Measurements from ENCODE around the gene UPK1B. TPM values are rescaled to one million over a fixed set of nuclear protein-coding genes. Genes with fewer than 3 reads are reported as not detected.

The UPK1B gene
- total and polyA plus RNA-seq, 3 donors from 2014 or later: 0.50 to 2.2 (median 0.79) TPM

DNA sequence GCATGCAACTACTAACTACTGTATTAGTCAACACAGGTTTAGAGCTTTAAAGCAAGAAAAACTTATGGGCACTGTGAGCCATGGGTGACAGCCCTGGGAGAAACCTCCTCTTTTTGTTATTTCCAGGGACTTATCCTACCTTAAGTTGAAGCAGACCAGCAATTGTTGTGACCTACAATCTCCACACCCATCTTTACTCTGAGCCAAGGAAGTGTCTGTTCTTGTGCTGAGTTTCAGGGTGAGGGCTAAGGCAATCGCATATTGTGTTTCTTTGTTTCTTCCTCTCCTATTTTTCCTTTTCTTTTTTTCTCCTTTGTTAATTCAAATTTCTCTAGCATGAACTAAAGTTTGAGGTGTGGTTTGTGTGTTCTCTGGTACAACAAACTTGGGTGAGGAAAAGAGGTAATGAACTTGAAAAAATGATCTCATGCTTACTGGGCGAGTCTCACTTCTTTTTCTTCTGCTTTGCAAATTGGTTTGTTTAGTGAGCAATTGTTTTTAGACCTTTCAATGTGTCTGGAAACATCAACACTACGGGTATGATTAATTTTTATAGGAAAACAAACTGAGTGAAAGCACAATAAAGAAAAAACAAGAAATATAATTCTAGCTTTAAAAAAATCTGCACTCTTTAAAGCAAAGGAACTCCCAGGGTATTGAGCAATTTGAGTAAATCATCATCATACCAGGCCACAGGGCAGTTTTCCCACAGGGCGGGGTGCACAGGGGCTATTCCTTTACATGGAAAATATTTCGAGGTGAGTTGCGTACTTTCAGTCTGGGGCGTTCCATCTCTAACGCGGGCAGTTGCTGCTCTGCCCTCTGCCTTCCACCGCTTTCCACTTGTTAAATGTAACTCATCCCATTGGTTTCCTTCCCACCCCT lies 2.7 kb downstream of the UPK1B start:
- no peaks in the 10 kb centered on the region for H3K27me3 ChIP-seq
- no peak overlapping the region for H3K4me3 ChIP-seq
- H3K9me3 ChIP-seq: no peaks in the 10 kb centered on the region
- no peaks in the 10 kb centered on the region for H3K4me1 ChIP-seq
- no peak for DNase-seq
- H3K27ac ChIP-seq: no peak overlapping the region
- intact Hi-C loops (cut with DNase I; ENCODE audit: low total_unique reads): no loop called here
- WGBS, 2 donors: 87 to 88% methylated on average over 10 of the region's 10 CpGs
- H3K36me3 ChIP-seq (ENCODE audit: low read depth, missing control alignments): no peaks in the 10 kb centered on the region
- no peak for TF ChIP-seq POLR2A (IDR thresholded peaks at IDR 0.05)
- TF ChIP-seq, protein P1, sequence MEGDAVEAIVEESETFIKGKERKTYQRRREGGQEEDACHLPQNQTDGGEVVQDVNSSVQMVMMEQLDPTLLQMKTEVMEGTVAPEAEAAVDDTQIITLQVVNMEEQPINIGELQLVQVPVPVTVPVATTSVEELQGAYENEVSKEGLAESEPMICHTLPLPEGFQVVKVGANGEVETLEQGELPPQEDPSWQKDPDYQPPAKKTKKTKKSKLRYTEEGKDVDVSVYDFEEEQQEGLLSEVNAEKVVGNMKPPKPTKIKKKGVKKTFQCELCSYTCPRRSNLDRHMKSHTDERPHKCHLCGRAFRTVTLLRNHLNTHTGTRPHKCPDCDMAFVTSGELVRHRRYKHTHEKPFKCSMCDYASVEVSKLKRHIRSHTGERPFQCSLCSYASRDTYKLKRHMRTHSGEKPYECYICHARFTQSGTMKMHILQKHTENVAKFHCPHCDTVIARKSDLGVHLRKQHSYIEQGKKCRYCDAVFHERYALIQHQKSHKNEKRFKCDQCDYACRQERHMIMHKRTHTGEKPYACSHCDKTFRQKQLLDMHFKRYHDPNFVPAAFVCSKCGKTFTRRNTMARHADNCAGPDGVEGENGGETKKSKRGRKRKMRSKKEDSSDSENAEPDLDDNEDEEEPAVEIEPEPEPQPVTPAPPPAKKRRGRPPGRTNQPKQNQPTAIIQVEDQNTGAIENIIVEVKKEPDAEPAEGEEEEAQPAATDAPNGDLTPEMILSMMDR (IDR thresholded peaks at IDR 0.05): no peak

DNA sequence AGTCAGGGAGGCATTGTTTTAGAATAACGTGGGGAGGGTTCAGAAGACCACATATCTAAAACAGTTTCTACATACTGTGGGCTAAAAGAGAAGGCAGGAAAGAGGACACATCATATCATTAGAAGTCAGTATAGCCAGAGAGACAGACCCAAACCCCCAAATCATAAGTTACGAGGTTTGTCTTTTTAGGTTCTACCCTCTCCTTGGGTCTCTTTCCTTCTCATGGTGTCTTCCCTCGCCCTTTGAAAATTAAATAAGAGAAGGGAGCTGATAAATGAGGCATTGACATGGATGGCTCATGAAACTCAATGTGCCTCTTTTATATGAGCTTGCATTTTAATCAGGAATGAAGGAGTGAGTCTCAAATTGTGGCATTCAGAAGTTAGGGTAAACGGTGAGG lies 3.4 kb downstream of the UPK1B start:
- no peaks in the 10 kb centered on the region for H3K9me3 ChIP-seq
- no peaks in the 10 kb centered on the region for H3K27me3 ChIP-seq
- TF ChIP-seq, protein P1 (IDR thresholded peaks at IDR 0.05): no peak
- TF ChIP-seq POLR2A (IDR thresholded peaks at IDR 0.05): no peak
- WGBS, 2 donors: 81 to 82% methylated on average over 4 of the region's 4 CpGs
- H3K27ac ChIP-seq: no peak overlapping the region
- intact Hi-C loops (cut with DNase I; ENCODE audit: low total_unique reads): no loop called here
- DNase-seq: no peak
- H3K4me1 ChIP-seq: no peaks in the 10 kb centered on the region
- no peak overlapping the region for H3K4me3 ChIP-seq
- no peaks in the 10 kb centered on the region for H3K36me3 ChIP-seq (ENCODE audit: low read depth, missing control alignments)

DNA sequence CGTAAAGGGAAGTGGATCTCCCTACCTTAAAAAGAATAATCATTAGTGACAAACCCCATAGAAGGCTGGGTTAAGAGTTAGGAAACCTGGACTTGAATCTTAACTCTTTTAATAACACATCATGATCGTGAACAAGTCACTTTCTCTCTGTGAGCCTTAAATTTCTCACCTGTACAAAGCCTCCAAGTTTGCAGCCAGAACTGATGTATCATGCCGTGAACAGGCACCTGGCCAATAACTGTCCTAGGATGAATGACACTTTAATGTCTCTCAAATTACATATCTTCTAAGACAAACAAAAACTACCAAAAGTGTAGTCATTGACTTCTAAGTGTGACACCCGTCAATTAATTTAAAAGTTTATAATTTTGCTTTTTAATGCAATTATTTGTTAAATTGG lies 3.9 kb downstream of the UPK1B start:
- no peak for TF ChIP-seq POLR2A (IDR thresholded peaks at IDR 0.05)
- intact Hi-C loops (cut with DNase I; ENCODE audit: low total_unique reads): no loop called here
- H3K27me3 ChIP-seq: no peaks in the 10 kb centered on the region
- no peaks in the 10 kb centered on the region for H3K36me3 ChIP-seq (ENCODE audit: low read depth, missing control alignments)
- no peaks in the 10 kb centered on the region for H3K4me1 ChIP-seq
- H3K9me3 ChIP-seq: no peaks in the 10 kb centered on the region
- H3K27ac ChIP-seq: no peak overlapping the region
- no peak overlapping the region for H3K4me3 ChIP-seq
- DNase-seq: no peak
- 84 to 85% methylated on average over 4 of the region's 4 CpGs for WGBS, 2 donors

DNA sequence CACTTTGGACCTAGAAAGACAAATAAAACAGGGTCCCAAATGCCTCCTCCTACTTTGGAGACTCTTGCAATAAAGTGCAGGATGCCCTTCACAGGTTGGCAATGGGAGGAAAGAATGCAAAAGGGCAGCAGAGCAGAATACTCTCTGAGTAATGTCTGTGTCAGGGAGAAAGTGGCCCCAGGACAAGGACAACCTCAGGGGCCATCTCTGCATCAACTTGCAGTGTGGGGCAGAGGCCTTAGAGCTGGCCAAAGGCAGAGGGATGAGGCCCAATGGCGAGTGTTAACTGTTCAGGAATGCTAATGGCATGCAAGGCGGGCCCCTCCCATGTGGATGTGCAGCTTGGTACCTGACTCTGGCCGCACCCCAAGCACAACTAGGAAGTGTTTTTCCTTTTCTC lies 8.4 kb downstream of the UPK1B start:
- intact Hi-C loops (cut with DNase I; ENCODE audit: low total_unique reads): no loop called here
- WGBS, 2 donors: 66 to 85% methylated on average over 3 of the region's 3 CpGs

DNA sequence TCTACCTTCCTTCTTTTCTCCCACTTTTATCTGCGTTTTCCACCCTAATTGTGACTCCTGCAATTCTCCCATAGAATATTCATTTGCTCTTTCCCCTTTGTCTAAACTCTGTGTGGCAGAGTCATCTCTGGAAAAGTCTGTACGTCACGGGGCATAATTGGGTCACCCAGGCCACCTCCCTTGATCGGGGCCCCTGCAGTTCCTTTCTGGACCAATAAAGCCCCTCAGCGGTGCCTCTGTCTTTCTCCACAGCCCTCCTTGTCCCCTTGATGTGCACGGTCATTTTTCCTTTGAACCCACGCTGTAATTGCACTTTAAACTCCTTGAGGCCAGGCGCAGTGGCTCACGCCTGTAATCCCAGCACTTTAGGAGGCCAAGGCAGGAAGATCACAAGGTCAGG lies 10.7 kb downstream of the UPK1B start:
- WGBS, 2 donors: 74 to 82% methylated on average over 9 of the region's 9 CpGs
- intact Hi-C loops (cut with DNase I; ENCODE audit: low total_unique reads): no loop called here
- DNase-seq: no peak

More for the DNA sequence above, 8.4 kb downstream of the UPK1B start:
- Histone ChIP-seq H3K27ac (no peak overlapping the region), H3K9me3 (no peaks in the 10 kb centered on the region), H3K36me3 (ENCODE audit: low read depth, missing control alignments) (no peaks in the 10 kb centered on the region), H3K27me3 (no peaks in the 10 kb centered on the region), H3K4me1 (no peaks in the 10 kb centered on the region), H3K4me3 (no peak overlapping the region)
- DNase-seq: no peak
- no peak for TF ChIP-seq POLR2A (IDR thresholded peaks at IDR 0.05)
- TF ChIP-seq, protein P1 (IDR thresholded peaks at IDR 0.05): no peak

More for the DNA sequence above, 10.7 kb downstream of the UPK1B start:
- H3K4me3 ChIP-seq: no peak overlapping the region
- no peak for TF ChIP-seq POLR2A (IDR thresholded peaks at IDR 0.05)
- H3K4me1 ChIP-seq: no peaks in the 10 kb centered on the region
- no peaks in the 10 kb centered on the region for H3K36me3 ChIP-seq (ENCODE audit: low read depth, missing control alignments)
- H3K27ac ChIP-seq: no peak overlapping the region
- H3K27me3 ChIP-seq: no peaks in the 10 kb centered on the region
- H3K9me3 ChIP-seq: no peaks in the 10 kb centered on the region

All from testis (tissue), 3 donors.